ENCODE results near the gene GRIK2. TPM values are rescaled to one million over a fixed set of nuclear protein-coding genes. Genes with fewer than 3 reads are reported as not detected.

The GRIK2 gene
- total and polyA plus RNA-seq, 8 donors, result 0.61 to 3.5 (median 2.4) TPM

DNA sequence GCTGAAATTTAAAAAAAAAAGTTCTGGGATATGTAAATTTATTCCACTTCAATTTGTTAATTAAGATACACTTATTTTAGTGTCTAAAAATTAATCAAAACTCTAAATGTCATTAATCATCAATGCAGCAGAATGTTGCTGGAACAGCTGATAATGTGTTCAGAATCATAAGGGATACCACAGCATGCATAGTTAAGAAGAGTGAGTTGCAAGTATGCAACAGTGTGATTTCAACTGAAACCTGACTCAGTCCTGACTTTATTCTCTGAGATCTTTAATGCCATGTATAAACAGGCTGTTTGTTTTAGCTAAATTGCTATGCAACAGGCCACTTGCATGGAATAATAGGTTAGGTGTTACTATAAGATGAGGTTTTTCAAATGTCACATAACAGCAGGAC is 1.4 kb downstream of the GRIK2 start:
- intact Hi-C loops (cut with DNase I), result no loop called here
- no peak for TF ChIP-seq CTCF (IDR thresholded peaks at IDR 0.05)
- H3K36me3 ChIP-seq, result no peaks in the 10 kb centered on the region
- H3K4me3 ChIP-seq, result no peak overlapping the region
- H3K27ac ChIP-seq, result no peak overlapping the region
- no peaks in the 10 kb centered on the region for H3K9me3 ChIP-seq
- DNase-seq (no peak), FAIRE-seq (no peak), ATAC-seq (no peak)
- H3K4me1 ChIP-seq, result no peaks in the 10 kb centered on the region
- H3K27me3 ChIP-seq, result peaks cover 0 to 4% (median 1%) of the 10 kb centered on the region in 4 donors

DNA sequence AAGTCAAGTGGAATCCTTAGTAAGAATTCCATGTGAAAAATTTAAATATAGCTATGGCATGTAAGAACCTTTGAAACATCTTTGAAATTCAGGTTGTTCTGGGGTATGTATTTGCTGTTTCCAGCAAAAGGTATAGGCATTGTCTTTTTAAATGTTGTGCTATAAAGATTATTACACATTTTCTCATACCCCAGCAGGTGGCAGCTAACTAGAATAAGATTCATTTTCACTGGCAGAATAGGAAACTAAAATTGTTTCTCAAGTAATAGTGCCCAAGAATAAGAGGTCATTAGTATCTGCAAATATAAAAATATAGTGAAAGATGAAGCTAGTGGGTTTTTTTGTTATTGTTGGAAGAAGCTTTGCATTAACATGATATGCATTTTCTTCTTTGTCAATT is 1.8 kb downstream of the GRIK2 start:
- TF ChIP-seq CTCF (IDR thresholded peaks at IDR 0.05), result no peak
- no peaks in the 10 kb centered on the region for H3K4me1 ChIP-seq
- intact Hi-C loops (cut with DNase I), result no loop called here
- no peak for FAIRE-seq
- no peak for DNase-seq
- ATAC-seq, result no peak
- peaks cover 0 to 4% (median 1%) of the 10 kb centered on the region in 4 donors for H3K27me3 ChIP-seq
- H3K4me3 ChIP-seq, result no peak overlapping the region
- no peaks in the 10 kb centered on the region for H3K9me3 ChIP-seq
- no peak overlapping the region for H3K27ac ChIP-seq
- H3K36me3 ChIP-seq, result no peaks in the 10 kb centered on the region

DNA sequence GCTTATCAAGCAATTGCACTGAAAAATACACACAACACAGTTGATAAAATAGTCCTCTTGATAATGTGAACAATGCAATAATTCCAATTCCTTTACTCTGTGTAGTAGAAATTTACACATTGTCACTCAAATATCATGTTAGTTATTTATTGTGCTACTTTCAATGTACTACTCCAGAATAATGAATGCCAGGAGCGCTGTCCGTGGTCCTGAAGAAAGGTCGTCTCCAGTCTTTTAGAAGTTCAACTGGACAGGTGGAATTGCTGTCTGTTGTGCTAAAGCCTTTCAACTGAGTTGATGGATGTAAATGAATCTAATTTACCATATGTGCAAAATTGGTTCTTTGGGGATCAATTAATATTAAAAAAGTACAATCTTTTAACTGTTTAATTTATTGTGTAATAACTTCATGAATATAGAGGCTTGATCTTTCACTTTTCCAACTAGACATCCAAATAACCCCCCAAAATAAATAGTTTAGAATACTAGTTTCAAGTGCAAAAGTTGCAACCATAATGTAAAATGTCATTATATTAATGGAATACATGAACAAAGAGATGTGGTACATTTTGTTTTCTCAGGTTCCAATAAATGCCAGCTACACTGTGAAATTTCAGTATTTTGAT is 3.2 kb downstream of the GRIK2 start:
- H3K36me3 ChIP-seq, result no peaks in the 10 kb centered on the region
- H3K4me3 ChIP-seq, result no peak overlapping the region
- 1 to 5% methylated on average over 3 of the region's 3 CpGs for WGBS, 2 donors
- FAIRE-seq (no peak), ATAC-seq (peak in 2 of 4 donors; percentile 30 to 51), DNase-seq (peak; percentile 30 to 70 (median 58))
- H3K27me3 ChIP-seq, result no peaks in the 10 kb centered on the region
- no peaks in the 10 kb centered on the region for H3K9me3 ChIP-seq
- H3K27ac ChIP-seq, result no peak overlapping the region
- no peak for TF ChIP-seq CTCF (IDR thresholded peaks at IDR 0.05)
- H3K4me1 ChIP-seq, result no peaks in the 10 kb centered on the region
- intact Hi-C loops (cut with DNase I), result no loop called here

GRCh38 chr6:101397199-101397598 is 3.7 kb downstream of the GRIK2 start:
- H3K9me3 ChIP-seq, result no peaks in the 10 kb centered on the region
- 10 to 17% methylated on average over 4 of the region's 4 CpGs for WGBS, 2 donors
- no peak overlapping the region for H3K4me3 ChIP-seq
- no peak for FAIRE-seq
- H3K4me1 ChIP-seq, result no peaks in the 10 kb centered on the region
- no peak overlapping the region for H3K27ac ChIP-seq
- TF ChIP-seq CTCF (IDR thresholded peaks at IDR 0.05), result no peak
- H3K36me3 ChIP-seq, result no peaks in the 10 kb centered on the region
- DNase-seq, result no peak
- intact Hi-C loops (cut with DNase I), result no loop called here
- H3K27me3 ChIP-seq, result no peaks in the 10 kb centered on the region
- ATAC-seq, result no peak

DNA sequence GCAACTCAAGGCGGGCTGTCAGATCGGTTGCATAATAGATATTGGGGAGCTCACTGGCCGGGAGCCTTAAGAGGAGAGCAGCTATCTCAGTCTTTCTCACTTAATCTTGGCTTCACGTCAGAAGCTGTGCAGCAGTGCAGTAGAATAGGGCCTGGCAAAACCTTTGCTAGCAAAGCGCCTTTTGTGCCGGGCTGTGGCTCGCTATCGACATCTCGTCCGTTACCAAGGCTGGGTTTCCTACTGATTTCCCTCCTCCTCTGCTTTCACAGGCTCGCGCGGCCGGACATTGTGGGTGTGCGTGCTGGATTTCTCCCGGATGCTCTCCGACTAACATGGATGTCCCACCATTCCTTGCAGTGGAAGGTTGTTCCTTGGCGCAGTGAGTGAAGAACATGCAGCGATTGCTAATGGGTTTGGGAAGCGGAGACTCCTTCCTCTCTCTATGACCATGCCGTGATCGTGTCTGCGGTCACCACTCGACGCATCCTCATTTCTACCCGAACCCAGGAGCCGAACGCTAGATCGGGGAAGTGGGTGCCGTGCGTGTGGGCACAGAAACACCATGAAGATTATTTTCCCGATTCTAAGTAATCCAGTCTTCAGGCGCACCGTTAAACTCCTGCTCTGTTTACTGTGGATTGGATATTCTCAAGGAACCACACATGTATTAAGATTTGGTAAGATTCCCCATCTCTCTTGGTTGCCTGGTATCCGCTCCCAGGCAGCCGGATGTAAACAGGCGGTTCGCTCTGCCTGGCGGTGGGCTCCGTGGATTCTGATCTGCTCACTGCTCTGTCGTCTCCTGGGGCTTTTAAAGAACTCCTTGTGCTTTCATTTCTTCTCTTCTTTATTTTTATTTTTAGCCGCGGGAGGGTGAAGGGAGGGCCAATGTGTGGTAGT is 5.5 kb downstream of the GRIK2 start:
- 18 to 19% methylated on average over 43 of the region's 43 CpGs for WGBS, 2 donors
- ATAC-seq (no peak), DNase-seq (peak in 1 of 6 donors; percentile 31), FAIRE-seq (no peak)
- Histone ChIP-seq H3K27me3 (no peaks in the 10 kb centered on the region), H3K27ac (no peak overlapping the region), H3K4me3 (no peak overlapping the region), H3K9me3 (no peaks in the 10 kb centered on the region), H3K4me1 (no peaks in the 10 kb centered on the region), H3K36me3 (no peaks in the 10 kb centered on the region)
- no peak for TF ChIP-seq CTCF (IDR thresholded peaks at IDR 0.05)
- intact Hi-C loops (cut with DNase I), result no loop called here

All from pancreas (tissue), 10 donors.